Epithelial cell of proximal tubule (primary cell): ENCODE measurements around the gene GPR107. TPM values are rescaled to one million over a fixed set of nuclear protein-coding genes. Genes with fewer than 3 reads are reported as not detected.

Experiments
- DNase-seq: peaks from one replicate; pipeline ENCODE4 v3.0.0-alpha.2; 2011; ENCODE audit warnings: low read depth
- H3K4me3 ChIP-seq: 2 replicates; pipeline ENCODE4 v1.5.1; 2011; ENCODE audit warnings: low read depth, mild to moderate bottlenecking, low read length
- total RNA-seq: library from RNA; depleted of rRNA; stranded (reverse); fragments of >200 nt; gene quantifications from 2 replicates; pipeline ENCODE4 v1.2.3, GENCODE V29; 2015
- TF ChIP-seq, protein P1 (sequence below): conservative IDR thresholded peaks from 2 replicates; pipeline ENCODE4 v1.5.1; 2012; ENCODE audit warnings: low read depth, mild to moderate bottlenecking, low read length

Gene GPR107
- total RNA-seq, 1 donor from 2014 or later = 13.5 TPM

DNA sequence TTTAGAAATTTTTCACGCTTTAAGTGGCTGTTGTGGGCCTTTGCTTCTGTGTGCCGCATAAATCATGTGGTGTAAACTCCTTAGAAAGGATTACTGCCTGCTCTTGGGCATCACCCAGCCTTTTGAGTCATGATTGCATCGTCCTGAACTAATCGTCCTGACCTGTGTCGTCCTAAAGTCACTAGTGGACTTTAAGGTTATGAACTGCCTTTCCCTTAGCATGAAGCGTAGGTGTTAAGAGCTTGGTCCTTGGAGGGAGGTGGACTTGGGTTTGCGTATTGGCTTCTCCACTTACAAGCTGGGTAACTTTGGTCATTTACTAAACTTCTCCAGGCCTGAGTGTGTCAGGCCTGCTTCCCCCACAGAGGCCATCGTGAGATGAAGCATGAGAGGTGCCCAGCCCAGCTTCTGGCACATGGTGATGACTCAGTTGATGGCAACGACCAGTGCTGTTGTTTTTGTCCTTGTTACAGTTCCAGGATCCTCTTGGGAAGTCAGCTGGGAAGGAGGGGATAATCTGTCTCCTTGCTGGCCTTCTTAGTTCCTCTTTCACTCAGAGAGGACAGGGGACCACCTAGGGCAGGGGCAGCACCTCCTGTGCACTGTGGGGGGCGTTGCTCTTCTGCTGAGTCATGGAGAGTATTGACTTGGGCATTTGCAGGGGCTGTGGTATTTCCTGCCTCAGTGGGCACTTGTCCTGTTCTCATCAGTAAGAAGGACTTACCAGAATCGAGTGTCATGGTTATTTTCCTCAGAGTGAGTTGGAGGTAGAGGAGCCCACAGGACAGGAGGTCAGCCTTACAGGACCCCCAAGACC lies 64.3 kb downstream of the GPR107 start:
- TF ChIP-seq, protein P1, sequence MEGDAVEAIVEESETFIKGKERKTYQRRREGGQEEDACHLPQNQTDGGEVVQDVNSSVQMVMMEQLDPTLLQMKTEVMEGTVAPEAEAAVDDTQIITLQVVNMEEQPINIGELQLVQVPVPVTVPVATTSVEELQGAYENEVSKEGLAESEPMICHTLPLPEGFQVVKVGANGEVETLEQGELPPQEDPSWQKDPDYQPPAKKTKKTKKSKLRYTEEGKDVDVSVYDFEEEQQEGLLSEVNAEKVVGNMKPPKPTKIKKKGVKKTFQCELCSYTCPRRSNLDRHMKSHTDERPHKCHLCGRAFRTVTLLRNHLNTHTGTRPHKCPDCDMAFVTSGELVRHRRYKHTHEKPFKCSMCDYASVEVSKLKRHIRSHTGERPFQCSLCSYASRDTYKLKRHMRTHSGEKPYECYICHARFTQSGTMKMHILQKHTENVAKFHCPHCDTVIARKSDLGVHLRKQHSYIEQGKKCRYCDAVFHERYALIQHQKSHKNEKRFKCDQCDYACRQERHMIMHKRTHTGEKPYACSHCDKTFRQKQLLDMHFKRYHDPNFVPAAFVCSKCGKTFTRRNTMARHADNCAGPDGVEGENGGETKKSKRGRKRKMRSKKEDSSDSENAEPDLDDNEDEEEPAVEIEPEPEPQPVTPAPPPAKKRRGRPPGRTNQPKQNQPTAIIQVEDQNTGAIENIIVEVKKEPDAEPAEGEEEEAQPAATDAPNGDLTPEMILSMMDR = no peak
- no peak overlapping the region for H3K4me3 ChIP-seq
- DNase-seq = peak; percentile 73

DNA sequence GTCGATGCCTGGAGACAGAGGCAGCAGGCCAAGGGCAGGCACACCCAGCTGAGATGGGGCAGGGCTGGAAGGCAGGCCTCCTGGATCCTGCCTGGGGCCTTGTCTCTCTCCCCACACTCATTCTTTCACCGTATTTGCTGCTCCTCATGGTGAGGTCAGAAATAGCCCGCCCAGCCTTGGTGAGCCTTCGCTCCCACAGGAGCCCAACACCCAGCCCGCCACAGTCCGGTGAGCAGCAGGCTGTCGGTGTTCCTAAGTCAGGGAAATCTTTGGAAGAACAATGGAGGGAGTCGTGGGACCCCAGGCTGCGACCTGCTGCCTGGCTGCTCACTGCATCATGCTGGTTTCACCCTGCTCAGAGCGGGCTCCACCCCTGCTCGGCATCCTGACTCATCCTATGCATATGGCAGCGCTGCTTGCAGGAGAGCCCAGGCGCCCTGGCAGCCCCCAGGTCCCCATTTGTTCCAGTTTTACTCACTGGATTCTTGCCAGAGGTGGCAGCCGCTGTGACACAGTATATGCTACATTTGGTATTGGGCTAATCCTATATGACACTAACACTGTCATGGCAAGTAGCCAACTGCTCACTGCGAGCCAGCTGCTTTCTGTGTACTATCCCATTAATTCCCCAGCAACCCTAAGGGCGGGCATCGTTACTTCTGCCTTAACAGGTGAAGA lies 65.3 kb downstream of the GPR107 start:
- TF ChIP-seq, protein P1 = no peak
- peak; percentile 79 for DNase-seq
- H3K4me3 ChIP-seq = no peak overlapping the region

GRCh38 chr9:130119519-130120298 lies 66.0 kb downstream of the GPR107 start:
- no peak overlapping the region for H3K4me3 ChIP-seq
- no peak for DNase-seq
- TF ChIP-seq, protein P1 = no peak

DNA sequence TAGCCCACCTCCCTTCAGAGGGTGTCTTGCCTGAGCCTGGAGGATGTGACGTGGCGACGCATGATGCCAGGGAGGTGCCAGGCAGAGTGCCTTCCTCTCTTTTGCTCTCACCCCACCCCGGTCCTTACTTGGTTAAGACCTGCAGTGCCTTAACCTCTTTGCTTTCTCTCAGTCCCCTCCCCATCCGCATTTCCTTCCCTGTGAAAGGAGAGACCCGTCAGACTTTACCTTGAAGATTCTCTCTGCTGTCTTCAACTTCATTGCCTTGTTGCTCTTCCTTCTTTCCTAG lies 66.5 kb downstream of the GPR107 start:
- H3K4me3 ChIP-seq = no peak overlapping the region
- DNase-seq = no peak
- TF ChIP-seq, protein P1 = no peak

GRCh38 chr9:130120832-130121231 lies 67.1 kb downstream of the GPR107 start:
- no peak overlapping the region for H3K4me3 ChIP-seq
- TF ChIP-seq, protein P1 = no peak
- DNase-seq = no peak

DNA sequence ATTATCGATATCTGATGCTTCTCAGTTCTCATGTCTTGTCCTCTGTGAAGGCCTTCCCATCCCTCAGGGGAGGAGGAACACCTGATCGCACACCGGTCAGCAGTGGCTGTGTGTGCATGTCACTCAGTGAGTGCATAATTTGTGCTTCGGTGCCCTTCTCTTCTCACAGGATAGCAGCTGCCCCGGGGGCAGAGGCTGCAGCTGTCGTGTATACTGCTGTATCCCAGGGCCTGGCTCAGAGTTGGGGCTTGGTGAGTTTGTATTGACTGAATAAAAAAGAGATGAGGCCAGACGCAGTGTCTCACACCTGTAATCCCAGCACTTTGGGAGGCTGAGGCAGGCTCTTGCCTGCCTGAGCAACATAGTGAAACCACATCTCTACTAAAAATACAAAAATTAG lies 68.8 kb downstream of the GPR107 start:
- TF ChIP-seq, protein P1 = no peak
- DNase-seq = no peak
- H3K4me3 ChIP-seq = no peak overlapping the region
